GM23248 (cell line): ENCODE measurements around the gene ABTB1. TPM values are rescaled to one million over a fixed set of nuclear protein-coding genes. Genes with fewer than 3 reads are reported as not detected.
"Not testable (repeated sequence)": the region's sequence is repeated elsewhere in the genome, so short reads cannot be mapped to it uniquely, and the experiment has no call there.

Experiments used
- DNase-seq: peaks from one replicate; pipeline ENCODE4 v3.0.0-alpha.2; 2015
- H2AFZ ChIP-seq: fragments of 200-600 bp; sonication (generic); 2 replicates; pipeline ENCODE4 v1.6.1; 2016; ENCODE audit warnings: antibody characterized with exemption
- H3F3A ChIP-seq: fragments of 200-600 bp; sonication (generic); 2 replicates; pipeline ENCODE4 v1.6.1; 2016; ENCODE audit warnings: mild to moderate bottlenecking, antibody characterized with exemption, mixed run types; ENCODE audit not compliant: insufficient read depth
- H3K27ac ChIP-seq: fragments of 200-600 bp; sonication (generic); 2 replicates; pipeline ENCODE4 v1.5.1; 2016; ENCODE audit warnings: mild to moderate bottlenecking
- H3K27me3 ChIP-seq: fragments of 200-600 bp; sonication (generic); replicated peaks from 2 replicates; pipeline ENCODE4 v1.6.1; 2016; ENCODE audit warnings: mild to moderate bottlenecking; ENCODE audit not compliant: insufficient read depth
- H3K36me3 ChIP-seq: fragments of 200-600 bp; sonication (generic); 2 replicates; pipeline ENCODE4 v1.6.1; 2016; ENCODE audit warnings: low read depth, mild to moderate bottlenecking
- H3K4me1 ChIP-seq: fragments of 200-600 bp; sonication (generic); 2 replicates; pipeline ENCODE4 v1.6.1; 2016; ENCODE audit warnings: mild to moderate bottlenecking; ENCODE audit not compliant: insufficient read depth
- H3K4me2 ChIP-seq: fragments of 200-600 bp; sonication (generic); one replicate; pipeline ENCODE4 v1.6.1; 2016; ENCODE audit warnings: mild to moderate bottlenecking; ENCODE audit not compliant: unreplicated experiment
- H3K4me3 ChIP-seq: fragments of 200-600 bp; sonication (generic); 2 replicates; pipeline ENCODE4 v1.5.1; 2016; ENCODE audit warnings: mild to moderate bottlenecking
- H3K79me2 ChIP-seq: fragments of 200-600 bp; sonication (generic); 2 replicates; pipeline ENCODE4 v1.6.1; 2016; ENCODE audit warnings: mild to moderate bottlenecking; ENCODE audit not compliant: insufficient read depth
- H3K9ac ChIP-seq: fragments of 200-600 bp; sonication (generic); 2 replicates; pipeline ENCODE4 v1.6.1; 2016; ENCODE audit warnings: mild to moderate bottlenecking
- H3K9me2 ChIP-seq: fragments of 200-600 bp; sonication (generic); 2 replicates; pipeline ENCODE4 v1.6.1; 2016; ENCODE audit warnings: mixed run types, mild to moderate bottlenecking, moderate library complexity; ENCODE audit not compliant: insufficient read depth
- H3K9me3 ChIP-seq: fragments of 200-600 bp; sonication (generic); one replicate; pipeline ENCODE4 v1.6.1; 2017; ENCODE audit warnings: low read depth
- H4K20me1 ChIP-seq: fragments of 200-600 bp; sonication (generic); 2 replicates; pipeline ENCODE4 v1.6.0; 2016; ENCODE audit not compliant: insufficient read depth
- EZH2 ChIP-seq: fragments of 200-600 bp; sonication (generic); IDR thresholded peaks from 2 replicates; pipeline ENCODE4 v1.6.1; 2018; ENCODE audit warnings: antibody characterized with exemption, mild to moderate bottlenecking; ENCODE audit not compliant: insufficient read depth, poor library complexity, severe bottlenecking
- EZH2phosphoT487 ChIP-seq: fragments of 200-600 bp; sonication (generic); IDR thresholded peaks from 2 replicates; pipeline ENCODE4 v1.6.1; 2018; ENCODE audit warnings: antibody characterized with exemption, moderate library complexity, mild to moderate bottlenecking, low read depth; ENCODE audit not compliant: insufficient read depth
- WGBS, 2 experiments: methylation state at CpG; one replicate each; pipeline ENCODE4 v1.1.6; 2015 to 2017; ENCODE audit warnings: low lambda C conversion rate in 2 of 2, low coverage in 1 of 2; ENCODE audit errors: missing lambda C conversion rate in 2 of 2; 5-methylcytosine and 5-hydroxymethylcytosine counted together
- in situ Hi-C: fragments of 300-500 bp; cut with MboI; formaldehyde crosslinking; loops from 2 replicates; pipeline ENCODE4 v1.15.0; 2020
- polyA plus RNA-seq: library from polyadenylated mRNA; unstranded; fragments of >200 nt; fragmentation: Nextera tagmentation; extraction: Ambion mirVana; gene quantifications from 2 replicates; pipeline ENCODE4 v1.2.1, GENCODE V29; 2016
- total RNA-seq: library from RNA; depleted of rRNA; stranded (reverse); fragments of >200 nt; shearing (Covaris generic); gene quantifications from 2 replicates; pipeline ENCODE4 v1.2.3, GENCODE V29; 2014

Gene ABTB1
- total and polyA plus RNA-seq, 2 experiments from 2014 or later, result 7.8 to 20.9 TPM

DNA sequence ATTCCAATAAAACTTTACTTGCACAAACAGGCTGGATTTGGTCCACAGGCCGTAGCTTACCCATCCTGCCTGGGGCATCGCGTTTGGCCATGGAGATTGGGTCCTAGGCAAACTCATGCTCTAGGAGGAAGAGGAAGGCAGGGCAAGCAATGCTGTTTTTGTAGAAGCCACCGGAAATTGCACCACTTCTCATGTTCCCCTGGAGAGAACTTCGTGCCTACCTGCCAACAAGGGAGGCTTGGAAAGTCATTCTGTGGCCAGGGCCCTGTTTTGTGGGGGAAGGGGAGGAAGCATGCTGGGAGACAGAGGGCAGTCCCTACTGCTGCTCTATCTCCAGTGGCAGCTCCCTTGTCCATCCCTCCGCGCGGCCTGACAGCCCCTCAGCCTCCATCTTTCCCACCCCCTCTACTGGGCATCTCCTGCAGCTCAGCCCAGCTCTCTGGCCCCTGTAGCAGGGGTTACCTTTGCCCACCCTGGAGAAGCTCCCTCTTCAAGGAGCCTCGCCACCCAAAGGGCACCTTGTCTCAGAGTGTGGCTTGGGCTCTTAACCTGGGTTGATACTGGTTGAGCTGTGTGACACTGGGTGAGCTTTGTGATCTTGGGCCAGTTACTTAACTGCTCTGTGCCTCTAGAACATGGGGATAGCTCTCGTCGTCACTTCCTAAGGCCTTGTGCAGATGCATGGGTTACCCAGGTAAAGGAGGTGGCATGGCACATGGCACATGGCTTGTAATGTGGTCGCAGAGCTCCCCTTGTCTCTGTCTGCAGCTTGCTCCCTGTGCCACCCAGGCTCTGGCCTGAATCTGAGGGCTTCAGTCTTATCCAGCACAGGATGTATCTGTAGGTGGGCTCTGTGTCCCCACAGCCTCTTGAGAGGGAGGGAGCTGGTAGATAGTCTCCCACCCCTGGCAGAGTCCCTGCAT, 6.1 kb downstream of the ABTB1 start:
- peaks cover 2% of the 10 kb centered on the region; the same call in 1 of the 2 replicates for H3K4me1 ChIP-seq
- H3K27ac ChIP-seq, result no peak overlapping the region
- no peak overlapping the region for H3K9ac ChIP-seq
- no peak overlapping the region for H2AFZ ChIP-seq
- no peaks in the 10 kb centered on the region for H3K27me3 ChIP-seq
- peaks cover 3% of the 10 kb centered on the region; the same call in 1 of the 2 replicates for H3K79me2 ChIP-seq
- whole genome bisulfite sequencing, 2 experiments, result 82 to 85% methylated on average over 11 to 12 of the region's 12 CpGs
- DNase-seq, result no peak
- no peaks in the 10 kb centered on the region for H3K9me3 ChIP-seq
- TF ChIP-seq EZH2phosphoT487 (no peak), EZH2 (no peak)
- H3K4me3 ChIP-seq, result no peak overlapping the region
- H3F3A ChIP-seq, result peaks cover 2% of the 10 kb centered on the region
- no peaks in the 10 kb centered on the region for H4K20me1 ChIP-seq
- H3K36me3 ChIP-seq, result no peaks in the 10 kb centered on the region
- H3K4me2 ChIP-seq, result no peak overlapping the region
- H3K9me2 ChIP-seq, result no peaks in the 10 kb centered on the region
- in situ Hi-C loops, result no loop called here

DNA sequence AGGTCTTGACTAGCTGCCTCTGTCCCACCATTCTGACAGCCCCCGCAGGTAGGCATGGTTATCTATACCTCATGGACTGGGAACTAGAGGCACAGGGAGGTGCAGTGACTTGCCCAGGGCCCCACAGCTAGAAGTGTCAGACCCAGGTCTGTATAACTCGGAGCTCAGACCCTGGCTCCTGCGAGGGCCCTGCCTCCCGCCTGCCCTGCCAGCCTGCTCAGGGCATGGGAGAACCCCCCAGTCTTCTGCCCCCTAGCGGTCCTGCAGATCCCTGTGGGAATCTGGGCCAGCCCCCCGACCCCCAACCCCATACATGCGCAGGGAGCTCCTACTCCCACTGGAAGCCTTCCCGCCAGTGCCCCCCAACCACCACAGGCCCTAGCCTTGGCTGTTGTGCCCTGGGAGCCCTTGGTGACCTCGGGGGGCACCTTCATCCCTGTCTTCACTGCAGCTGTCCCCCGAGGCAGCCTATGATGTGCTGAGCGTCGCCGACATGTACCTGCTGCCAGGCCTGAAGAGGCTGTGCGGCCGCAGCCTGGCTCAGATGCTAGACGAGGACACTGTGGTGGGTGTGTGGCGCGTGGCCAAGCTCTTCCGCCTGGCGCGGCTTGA, 6.9 kb downstream of the ABTB1 start:
- H3K4me3 ChIP-seq, result no peak overlapping the region
- H3K9ac ChIP-seq, result no peak overlapping the region
- H3K4me2 ChIP-seq, result no peak overlapping the region
- H3K27me3 ChIP-seq, result no peaks in the 10 kb centered on the region
- no peaks in the 10 kb centered on the region for H3K36me3 ChIP-seq
- peaks cover 9% of the 10 kb centered on the region for H3F3A ChIP-seq
- H4K20me1 ChIP-seq, result no peaks in the 10 kb centered on the region
- no peaks in the 10 kb centered on the region for H3K9me2 ChIP-seq
- in situ Hi-C loops, result no loop called here
- H2AFZ ChIP-seq, result no peak overlapping the region
- no peak overlapping the region for H3K27ac ChIP-seq
- H3K79me2 ChIP-seq, result no peaks in the 10 kb centered on the region
- H3K4me1 ChIP-seq, result peaks cover 4% of the 10 kb centered on the region; the same call in 1 of the 2 replicates
- no peak for DNase-seq
- WGBS, 2 experiments, result 90 to 96% methylated on average over 16 to 21 of the region's 21 CpGs
- no peak for TF ChIP-seq EZH2phosphoT487
- no peak for TF ChIP-seq EZH2
- H3K9me3 ChIP-seq, result no peaks in the 10 kb centered on the region

DNA sequence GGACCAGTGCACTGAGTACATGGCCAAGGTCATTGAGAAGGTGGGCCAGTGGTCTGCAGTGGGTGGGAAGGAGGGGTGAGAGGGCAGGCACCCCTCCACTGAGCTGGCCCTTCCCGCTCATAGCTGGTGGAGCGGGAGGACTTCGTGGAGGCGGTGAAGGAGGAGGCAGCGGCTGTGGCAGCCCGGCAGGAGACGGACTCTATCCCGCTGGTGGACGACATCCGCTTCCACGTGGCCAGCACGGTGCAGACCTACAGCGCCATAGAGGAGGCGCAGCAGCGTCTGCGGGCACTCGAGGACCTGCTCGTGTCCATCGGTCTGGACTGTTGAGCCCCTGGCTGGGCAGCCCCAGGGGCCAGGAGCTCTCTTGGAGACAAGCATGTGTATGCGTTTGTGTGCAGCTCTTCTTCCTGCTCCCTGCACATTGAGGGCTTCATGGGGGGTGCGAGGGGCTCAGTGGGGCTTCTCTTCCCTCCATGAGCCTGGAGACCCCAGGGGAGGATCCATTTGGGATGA, 7.5 kb downstream of the ABTB1 start:
- TF ChIP-seq EZH2 (no peak), EZH2phosphoT487 (no peak)
- Histone ChIP-seq H3F3A (peaks cover 11% of the 10 kb centered on the region), H3K4me1 (peaks cover 4% of the 10 kb centered on the region; the same call in 1 of the 2 replicates), H3K9me3 (no peaks in the 10 kb centered on the region), H3K4me3 (no peak overlapping the region), H2AFZ (no peak overlapping the region), H3K27me3 (no peaks in the 10 kb centered on the region), H3K9me2 (no peaks in the 10 kb centered on the region), H4K20me1 (no peaks in the 10 kb centered on the region), H3K27ac (no peak overlapping the region), H3K79me2 (no peaks in the 10 kb centered on the region), H3K9ac (no peak overlapping the region), H3K4me2 (no peak overlapping the region), H3K36me3 (no peaks in the 10 kb centered on the region)
- in situ Hi-C loops, result no loop called here
- DNase-seq, result no peak
- WGBS, 2 experiments, result 94 to 97% methylated on average over 20 to 21 of the region's 21 CpGs

DNA sequence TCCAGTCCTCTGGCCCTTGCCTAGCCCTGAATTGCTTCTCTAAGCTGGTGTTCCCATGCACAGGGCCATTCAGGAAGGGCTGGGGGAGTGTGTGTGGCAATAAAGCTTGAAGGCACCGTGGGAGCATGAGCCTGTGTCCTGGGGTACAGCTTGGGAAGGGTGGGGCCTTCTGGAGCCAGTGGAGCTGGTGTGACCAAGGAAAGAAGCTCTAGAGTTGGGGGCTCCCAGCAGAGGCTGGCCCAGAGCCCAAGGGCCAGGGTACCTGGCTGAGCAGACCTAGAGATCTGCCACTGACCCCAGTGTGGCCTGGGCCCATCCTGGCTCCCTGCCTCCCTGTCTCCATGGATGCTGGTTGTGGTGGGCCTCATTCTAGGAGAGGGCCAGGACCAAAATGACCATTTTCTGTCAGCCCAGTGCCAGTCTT, 8.1 kb downstream of the ABTB1 start:
- H3K9ac ChIP-seq, result no peak overlapping the region
- WGBS, 2 experiments, result 57 to 65% methylated on average over 1 of the region's 1 CpG
- no peaks in the 10 kb centered on the region for H3K36me3 ChIP-seq
- no peaks in the 10 kb centered on the region for H3K79me2 ChIP-seq
- peaks cover 4% of the 10 kb centered on the region; the same call in 1 of the 2 replicates for H3K4me1 ChIP-seq
- TF ChIP-seq EZH2phosphoT487, result no peak
- no peak for TF ChIP-seq EZH2
- H3K9me2 ChIP-seq, result no peaks in the 10 kb centered on the region
- DNase-seq, result no peak
- peaks cover 14% of the 10 kb centered on the region for H3F3A ChIP-seq
- no peak overlapping the region for H3K4me2 ChIP-seq
- H3K9me3 ChIP-seq, result no peaks in the 10 kb centered on the region
- H3K27ac ChIP-seq, result no peak overlapping the region
- H2AFZ ChIP-seq, result no peak overlapping the region
- in situ Hi-C loops, result no loop called here
- H4K20me1 ChIP-seq, result no peaks in the 10 kb centered on the region
- H3K4me3 ChIP-seq, result no peak overlapping the region
- no peaks in the 10 kb centered on the region for H3K27me3 ChIP-seq

- in situ Hi-C loops, H3K4me3 ChIP-seq, H3K4me2 ChIP-seq, H3K9me3 ChIP-seq, H3K4me1 ChIP-seq, H3K27ac ChIP-seq, H3K79me2 ChIP-seq, H3K9ac ChIP-seq, DNase-seq, H4K20me1 ChIP-seq, H3K9me2 ChIP-seq, H3K27me3 ChIP-seq, H3K36me3 ChIP-seq, H2AFZ ChIP-seq: not testable (repeated sequence)
- 93 to 94% methylated on average over 6 of the region's 6 CpGs for WGBS, 2 experiments
- peaks cover 28% of the 10 kb centered on the region for H3F3A ChIP-seq
These were observed 9.4 kb downstream of the ABTB1 start for GRCh38 chr3:127682175-127682554.
